ENCODE measurements around the gene MAGI1. TPM values are rescaled to one million over a fixed set of nuclear protein-coding genes. Genes with fewer than 3 reads are reported as not detected.
"Not testable (repeated sequence)": the region's sequence is repeated elsewhere in the genome, so short reads cannot be mapped to it uniquely, and the experiment has no call there.

Gene MAGI1
- total RNA-seq, 2 donors from 2014 or later = 38.6 to 45.1 TPM

DNA sequence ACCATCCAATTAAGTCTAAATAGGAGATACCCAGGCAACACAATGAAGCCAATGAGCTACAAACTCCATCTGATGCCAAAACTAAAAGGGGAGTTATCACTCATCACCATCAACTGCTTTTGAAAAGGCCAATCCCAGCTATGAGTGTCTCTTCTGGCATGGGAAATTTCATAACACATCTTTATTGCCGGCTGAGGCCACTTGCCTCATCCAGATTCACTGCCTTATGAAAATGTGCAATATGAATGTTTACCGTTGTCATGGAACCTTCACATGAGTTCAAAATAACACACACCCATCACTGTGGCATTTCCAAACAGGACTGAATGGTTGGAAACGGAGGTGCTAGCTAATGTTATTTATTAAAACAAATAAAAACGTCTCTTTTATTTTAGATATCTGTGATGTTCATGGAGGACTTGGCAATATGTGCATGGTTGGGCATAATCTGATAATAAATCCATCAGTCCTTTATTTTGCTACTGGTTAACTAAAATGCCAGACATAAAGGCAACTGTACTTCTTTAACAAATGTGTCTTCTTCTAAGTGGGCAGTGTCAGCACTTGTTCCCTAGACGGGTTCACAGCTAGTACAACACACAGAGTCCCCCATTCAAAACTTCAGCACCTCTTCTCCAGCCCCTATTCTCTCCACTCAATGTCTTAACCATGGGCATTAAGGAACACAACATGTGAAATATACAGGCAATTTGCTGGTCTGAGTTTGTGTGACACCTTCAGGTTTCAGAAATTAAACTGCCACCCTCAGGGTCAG lies 143.9 kb downstream of the MAGI1 start:
- Mint-ChIP-seq H3K27ac (no peak overlapping the region), H3K4me1 (peaks cover 13% of the 10 kb centered on the region), H3K4me3 (no peak overlapping the region), H3K27me3 (ENCODE audit: insufficient read depth) (no peaks in the 10 kb centered on the region), H3K36me3 (ENCODE audit: low read depth) (no peaks in the 10 kb centered on the region), H3K9me3 (no peaks in the 10 kb centered on the region)
- Histone ChIP-seq H3K36me3 (ENCODE audit: control insufficient read depth, insufficient read depth, low read length) (no peaks in the 10 kb centered on the region), H3K9me3 (ENCODE audit: control insufficient read depth, low read length) (no peaks in the 10 kb centered on the region), H3K4me1 (ENCODE audit: control insufficient read depth, insufficient read depth, low read length) (no peaks in the 10 kb centered on the region), H3K4me3 (ENCODE audit: low read length) (no peak overlapping the region), H3K27me3 (ENCODE audit: control insufficient read depth, insufficient read depth, low read length, poor library complexity, severe bottlenecking) (no peaks in the 10 kb centered on the region), H3K27ac (ENCODE audit: low read depth, low read length) (no peak overlapping the region), H3K9ac (ENCODE audit: extremely low read depth, low read length, poor library complexity, severe bottlenecking) (no peak overlapping the region)
- WGBS, 2 experiments (ENCODE audit: insufficient coverage in 1 of 2, insufficient read length in 1 of 2) = 86 to 91% methylated on average over 1 to 3 of the region's 5 CpGs
- no peak for DNase-seq
- TF ChIP-seq, protein P1, sequence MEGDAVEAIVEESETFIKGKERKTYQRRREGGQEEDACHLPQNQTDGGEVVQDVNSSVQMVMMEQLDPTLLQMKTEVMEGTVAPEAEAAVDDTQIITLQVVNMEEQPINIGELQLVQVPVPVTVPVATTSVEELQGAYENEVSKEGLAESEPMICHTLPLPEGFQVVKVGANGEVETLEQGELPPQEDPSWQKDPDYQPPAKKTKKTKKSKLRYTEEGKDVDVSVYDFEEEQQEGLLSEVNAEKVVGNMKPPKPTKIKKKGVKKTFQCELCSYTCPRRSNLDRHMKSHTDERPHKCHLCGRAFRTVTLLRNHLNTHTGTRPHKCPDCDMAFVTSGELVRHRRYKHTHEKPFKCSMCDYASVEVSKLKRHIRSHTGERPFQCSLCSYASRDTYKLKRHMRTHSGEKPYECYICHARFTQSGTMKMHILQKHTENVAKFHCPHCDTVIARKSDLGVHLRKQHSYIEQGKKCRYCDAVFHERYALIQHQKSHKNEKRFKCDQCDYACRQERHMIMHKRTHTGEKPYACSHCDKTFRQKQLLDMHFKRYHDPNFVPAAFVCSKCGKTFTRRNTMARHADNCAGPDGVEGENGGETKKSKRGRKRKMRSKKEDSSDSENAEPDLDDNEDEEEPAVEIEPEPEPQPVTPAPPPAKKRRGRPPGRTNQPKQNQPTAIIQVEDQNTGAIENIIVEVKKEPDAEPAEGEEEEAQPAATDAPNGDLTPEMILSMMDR (conservative IDR thresholded peaks at IDR 0.05) = no peak

- H3K27me3 Mint-ChIP-seq (ENCODE audit: insufficient read depth) = no peaks in the 10 kb centered on the region
- DNase-seq = no peak
- Histone ChIP-seq H3K9ac (ENCODE audit: extremely low read depth, low read length, poor library complexity, severe bottlenecking) (no peak overlapping the region), H3K36me3 (ENCODE audit: control insufficient read depth, insufficient read depth, low read length) (no peaks in the 10 kb centered on the region), H3K27me3 (ENCODE audit: control insufficient read depth, insufficient read depth, low read length, poor library complexity, severe bottlenecking) (no peaks in the 10 kb centered on the region), H3K4me3 (ENCODE audit: low read length) (no peak overlapping the region), H3K4me1 (ENCODE audit: control insufficient read depth, insufficient read depth, low read length) (no peaks in the 10 kb centered on the region), H3K27ac (ENCODE audit: low read depth, low read length) (no peak overlapping the region), H3K9me3 (ENCODE audit: control insufficient read depth, low read length) (no peaks in the 10 kb centered on the region)
- no peaks in the 10 kb centered on the region for H3K36me3 Mint-ChIP-seq (ENCODE audit: low read depth)
- no peak overlapping the region for H3K4me3 Mint-ChIP-seq
- no peak overlapping the region for H3K27ac Mint-ChIP-seq
- WGBS, 2 experiments (ENCODE audit: insufficient coverage in 1 of 2, insufficient read length in 1 of 2) = 95% methylated on average over 2 of the region's 2 CpGs; no CpG with 5 or more reads in 1 of the 2 experiments
- H3K9me3 Mint-ChIP-seq = no peaks in the 10 kb centered on the region
- H3K4me1 Mint-ChIP-seq = peaks cover 20% of the 10 kb centered on the region
- TF ChIP-seq, protein P1 (conservative IDR thresholded peaks at IDR 0.05) = no peak
Observed at GRCh38 chr3:65894126-65894525, 144.6 kb downstream of the MAGI1 start.

DNA sequence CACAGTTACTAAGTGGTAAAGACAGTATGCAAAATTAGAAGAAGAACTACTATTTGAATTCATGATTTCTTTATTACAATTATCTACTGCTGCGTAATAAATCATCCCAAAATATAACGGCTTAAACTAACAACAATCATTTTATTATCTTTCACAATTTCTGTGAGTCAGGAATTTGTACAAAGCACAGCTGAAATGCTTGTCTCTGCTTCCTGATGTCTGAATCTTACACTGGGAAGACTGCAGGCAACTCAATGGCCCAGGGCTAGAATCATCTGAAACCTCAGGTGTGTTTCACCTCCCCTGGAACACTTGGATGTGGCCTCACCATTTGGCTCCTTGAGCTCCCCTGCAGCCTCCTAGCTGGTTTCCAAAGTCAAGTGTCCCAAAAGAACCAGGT lies 145.1 kb downstream of the MAGI1 start:
- Mint-ChIP-seq H3K27ac (no peak overlapping the region), H3K4me3 (no peak overlapping the region), H3K4me1 (peaks cover 20% of the 10 kb centered on the region), H3K36me3 (ENCODE audit: low read depth) (no peaks in the 10 kb centered on the region), H3K9me3 (no peaks in the 10 kb centered on the region), H3K27me3 (ENCODE audit: insufficient read depth) (no peaks in the 10 kb centered on the region)
- H3K27me3 ChIP-seq (ENCODE audit: control insufficient read depth, insufficient read depth, low read length, poor library complexity, severe bottlenecking) = no peaks in the 10 kb centered on the region
- H3K9me3 ChIP-seq (ENCODE audit: control insufficient read depth, low read length) = no peaks in the 10 kb centered on the region
- H3K9ac ChIP-seq (ENCODE audit: extremely low read depth, low read length, poor library complexity, severe bottlenecking) = no peak overlapping the region
- DNase-seq = no peak
- H3K4me3 ChIP-seq (ENCODE audit: low read length) = no peak overlapping the region
- H3K27ac ChIP-seq (ENCODE audit: low read depth, low read length) = no peak overlapping the region
- 90 to 94% methylated on average over 2 of the region's 2 CpGs for WGBS, 2 experiments (ENCODE audit: insufficient coverage in 1 of 2, insufficient read length in 1 of 2)
- TF ChIP-seq, protein P1 (conservative IDR thresholded peaks at IDR 0.05) = no peak
- H3K36me3 ChIP-seq (ENCODE audit: control insufficient read depth, insufficient read depth, low read length) = no peaks in the 10 kb centered on the region
- H3K4me1 ChIP-seq (ENCODE audit: control insufficient read depth, insufficient read depth, low read length) = no peaks in the 10 kb centered on the region

GRCh38 chr3:65891477-65891876 lies 147.2 kb downstream of the MAGI1 start:
- 71% methylated on average over 1 of the region's 2 CpGs; no CpG with 5 or more reads in 1 of the 2 experiments for WGBS, 2 experiments (ENCODE audit: insufficient coverage in 1 of 2, insufficient read length in 1 of 2)

More at GRCh38 chr3:65891477-65891876, 147.2 kb downstream of the MAGI1 start:
- H3K36me3 Mint-ChIP-seq (ENCODE audit: low read depth); H3K4me3 ChIP-seq (ENCODE audit: low read length); H3K27me3 ChIP-seq (ENCODE audit: control insufficient read depth, insufficient read depth, low read length, poor library complexity, severe bottlenecking); H3K9me3 ChIP-seq (ENCODE audit: control insufficient read depth, low read length); H3K9ac ChIP-seq (ENCODE audit: extremely low read depth, low read length, poor library complexity, severe bottlenecking); H3K4me3 Mint-ChIP-seq; H3K27ac ChIP-seq (ENCODE audit: low read depth, low read length); H3K27me3 Mint-ChIP-seq (ENCODE audit: insufficient read depth); DNase-seq; H3K36me3 ChIP-seq (ENCODE audit: control insufficient read depth, insufficient read depth, low read length); H3K27ac Mint-ChIP-seq; H3K9me3 Mint-ChIP-seq; H3K4me1 ChIP-seq (ENCODE audit: control insufficient read depth, insufficient read depth, low read length): not testable (repeated sequence)
- H3K4me1 Mint-ChIP-seq = peaks cover 20% of the 10 kb centered on the region
